Type B pancreatic cell (in vitro differentiated cells): ENCODE results near the gene MRPL43. TPM values are rescaled to one million over a fixed set of nuclear protein-coding genes. Genes with fewer than 3 reads are reported as not detected.

Experiments used
- DNase-seq: peaks from one replicate; pipeline ENCODE4 v3.0.0; 2021; ENCODE audit warnings: mixed read lengths; ENCODE audit not compliant: unreplicated experiment; ENCODE audit errors: extremely low spot score
- H3K27ac Mint-ChIP-seq: 2 replicates; pipeline ENCODE4 v1.8.0; 2021; ENCODE audit warnings: mild to moderate bottlenecking, mixed read lengths
- H3K27me3 Mint-ChIP-seq: 2 replicates; pipeline ENCODE4 v1.8.0; 2021; ENCODE audit warnings: mixed read lengths
- H3K36me3 Mint-ChIP-seq: 2 replicates; pipeline ENCODE4 v1.8.0; 2021; ENCODE audit warnings: mixed read lengths
- H3K4me1 Mint-ChIP-seq: one replicate; pipeline ENCODE4 v1.8.0; 2021; ENCODE audit warnings: mixed read lengths; ENCODE audit not compliant: unreplicated experiment
- H3K4me3 Mint-ChIP-seq: 2 replicates; pipeline ENCODE4 v1.8.0; 2021; ENCODE audit warnings: mild to moderate bottlenecking, mixed read lengths
- H3K9me3 Mint-ChIP-seq: 2 replicates; pipeline ENCODE4 v1.8.0; 2021; ENCODE audit warnings: mixed read lengths
- CTCF ChIP-seq: fragments of 200-600 bp; sonication (generic); conservative IDR thresholded peaks from 2 replicates; pipeline ENCODE4 v1.5.0; 2021; ENCODE audit warnings: antibody characterized with exemption, mild to moderate bottlenecking
- total RNA-seq: library from RNA; stranded (reverse); gene quantifications from 2 replicates; pipeline ENCODE4 v1.2.1, GENCODE V29; 2021; ENCODE audit warnings: low replicate concordance

The MRPL43 gene
- total RNA-seq, 1 donor from 2014 or later, result 74.2 TPM

DNA sequence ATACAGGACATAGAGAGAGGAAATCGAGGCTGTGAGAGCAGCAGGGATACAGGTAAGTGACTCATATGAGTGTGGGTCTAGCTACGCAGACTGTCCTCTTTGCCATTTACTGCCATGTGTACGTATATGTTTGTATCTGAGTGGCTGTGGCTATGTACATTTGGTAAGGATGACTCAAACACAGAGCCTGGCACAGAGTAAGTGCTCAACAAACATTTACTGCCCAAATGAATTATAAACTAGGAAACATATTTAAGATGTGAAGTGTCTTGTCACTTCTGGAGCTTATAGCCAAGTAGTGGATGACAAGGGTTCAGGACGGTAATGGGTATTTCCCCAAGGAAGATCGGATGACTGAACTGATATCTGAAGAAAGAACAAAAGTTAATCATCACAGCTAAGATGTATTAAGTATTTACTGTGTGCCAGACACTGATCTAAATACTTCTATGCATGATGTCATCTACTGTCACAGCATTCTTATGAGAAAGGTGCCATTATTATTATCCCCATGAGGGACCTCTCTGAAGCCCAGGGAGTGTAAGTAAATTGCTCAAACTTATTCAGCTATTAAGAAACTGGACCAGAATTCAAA, 6.0 kb downstream of the MRPL43 start:
- TF ChIP-seq CTCF, result no peak
- Mint-ChIP-seq H3K4me1 (peaks cover 16% of the 10 kb centered on the region), H3K4me3 (no peak overlapping the region)

GRCh38 chr10:100980711-100981110, 6.6 kb downstream of the MRPL43 start:
- Mint-ChIP-seq H3K4me1 (peaks cover 12% of the 10 kb centered on the region), H3K27ac (no peak overlapping the region), H3K9me3 (no peaks in the 10 kb centered on the region), H3K27me3 (no peaks in the 10 kb centered on the region), H3K36me3 (peaks cover 6% of the 10 kb centered on the region), H3K4me3 (no peak overlapping the region)
- TF ChIP-seq CTCF, result no peak
- peak; percentile 52 for DNase-seq

More for the DNA sequence above, 6.0 kb downstream of the MRPL43 start:
- no peaks in the 10 kb centered on the region for H3K27me3 Mint-ChIP-seq
- H3K9me3 Mint-ChIP-seq, result no peaks in the 10 kb centered on the region
- H3K36me3 Mint-ChIP-seq, result peaks cover 8% of the 10 kb centered on the region
- no peak overlapping the region for H3K27ac Mint-ChIP-seq
- no peak for DNase-seq

DNA sequence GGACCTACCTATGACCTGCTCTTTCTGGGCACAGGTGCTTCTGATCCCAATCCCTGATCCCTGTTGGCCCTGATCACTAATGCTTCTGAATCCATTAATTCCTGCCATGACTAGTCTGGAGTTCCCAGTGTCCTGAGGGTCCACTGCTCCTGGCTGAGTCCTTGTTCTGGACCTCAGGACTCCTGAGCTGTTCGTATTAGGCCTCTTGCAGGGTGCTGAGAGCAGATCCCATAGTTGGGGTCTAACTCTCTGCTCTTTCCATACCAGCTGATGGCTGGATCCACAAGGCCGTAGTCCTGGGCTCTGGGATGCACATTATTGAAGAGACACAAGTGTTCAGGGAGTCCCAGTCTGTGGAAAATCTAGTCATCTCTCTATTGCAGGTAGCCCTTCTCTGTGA, 7.0 kb downstream of the MRPL43 start:
- no peak for TF ChIP-seq CTCF
- Mint-ChIP-seq H3K4me1 (peaks cover 8% of the 10 kb centered on the region), H3K9me3 (no peaks in the 10 kb centered on the region), H3K36me3 (peaks cover 4% of the 10 kb centered on the region), H3K27me3 (no peaks in the 10 kb centered on the region), H3K4me3 (no peak overlapping the region), H3K27ac (no peak overlapping the region)
- no peak for DNase-seq

DNA sequence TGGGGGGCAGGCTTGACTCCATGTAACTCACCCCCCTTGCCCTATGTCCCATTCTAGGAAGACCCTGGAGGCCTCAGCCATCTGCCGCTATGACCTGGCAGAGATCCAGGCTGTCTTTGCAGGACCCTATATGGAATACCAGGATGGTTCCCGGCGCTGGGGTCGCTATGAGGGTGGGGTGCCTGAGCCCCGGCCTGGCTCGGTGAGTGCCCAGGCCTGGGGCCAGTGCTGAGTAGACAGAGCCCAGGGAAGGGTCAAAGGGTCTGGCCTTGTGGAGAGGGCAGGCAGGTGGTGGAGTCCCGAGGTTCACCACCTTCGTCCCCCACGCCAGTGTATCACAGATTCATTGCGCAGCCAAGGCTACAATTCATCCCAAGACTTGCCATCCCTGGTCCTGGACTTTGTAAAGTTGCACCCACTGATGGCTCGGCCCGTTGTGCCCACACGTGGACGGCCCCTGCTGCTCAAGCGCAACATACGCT, 7.5 kb downstream of the MRPL43 start:
- TF ChIP-seq CTCF, result no peak
- H3K27ac Mint-ChIP-seq, result no peak overlapping the region
- peaks cover 4% of the 10 kb centered on the region for H3K36me3 Mint-ChIP-seq
- H3K4me1 Mint-ChIP-seq, result peaks cover 7% of the 10 kb centered on the region
- no peaks in the 10 kb centered on the region for H3K9me3 Mint-ChIP-seq
- H3K27me3 Mint-ChIP-seq, result no peaks in the 10 kb centered on the region
- DNase-seq, result peak; percentile 64
- no peak overlapping the region for H3K4me3 Mint-ChIP-seq

- Mint-ChIP-seq H3K36me3 (peaks cover 4% of the 10 kb centered on the region), H3K27ac (no peak overlapping the region), H3K4me3 (no peak overlapping the region), H3K27me3 (no peaks in the 10 kb centered on the region), H3K9me3 (no peaks in the 10 kb centered on the region), H3K4me1 (peaks cover 7% of the 10 kb centered on the region)
- TF ChIP-seq CTCF, result no peak
- DNase-seq, result peak; percentile 60
Measured at GRCh38 chr10:100978901-100979195, 8.4 kb downstream of the MRPL43 start.
